K562 (cell line): Measurements from ENCODE around the gene PPP1R10. TPM values are rescaled to one million over a fixed set of nuclear protein-coding genes. Genes with fewer than 3 reads are reported as not detected.

Experiments used
- ATAC-seq: fragments of 200-7000 bp; cut with Tn5 transposase; 3 replicates; pipeline ENCODE4 v1.9.1; 2020; ENCODE audit warnings: moderate library complexity
- BruUV-seq: library from RNA; stranded (reverse); fragments of 400-500 nt; replicated peaks from 2 replicates; lab custom pipeline; 2021; lab: Mats Ljungman, UMichigan
- CTCF ChIA-PET: fragments of 300-600 bp; formaldehyde crosslinking; extraction: SDS; loops from one replicate; lab custom pipeline; 2021; ENCODE audit warnings: low intra/inter-chr PET ratio; lab: Yijun Ruan, JAX
- POLR2A ChIA-PET: fragments of 300-600, 350-650 bp; sonication (Branson Sonifier 250); formaldehyde crosslinking; extraction: SDS; loops from one replicate; lab custom pipeline; 2021; ENCODE audit warnings: antibody characterized with exemption, inconsistent platforms; lab: Yijun Ruan, JAX
- DNase-seq, 4 experiments: peaks; one replicate each; pipeline versions ENCODE4 v3.0.0 to v3.0.0-alpha.2; 2011 to 2018; ENCODE audit warnings: low spot score in 3 of 4, mixed read lengths in 3 of 4; ENCODE audit errors: extremely low read depth in 1 of 4
- FAIRE-seq: peaks from 2 replicates; lab custom pipeline; 2011; peaks lifted over from hg19 to GRCh38; lab: Jason Lieb, UNC
- H2AFZ ChIP-seq: 2 replicates; pipeline ENCODE4 v1.6.0; 2011; ENCODE audit warnings: low read depth, low read length, control low read depth, inconsistent platforms
- H3K27ac ChIP-seq: fragments of 200-600 bp; 3 replicates; pipeline ENCODE4 v1.8.0; 2011; ENCODE audit warnings: low read depth, mild to moderate bottlenecking, control low read depth, inconsistent platforms, low read length, moderate library complexity, mixed read lengths; ENCODE audit errors: extremely low read depth
- H3K27me3 ChIP-seq, 2 experiments: fragments of 300-600 bp in 1 of 2; 2 replicates in 1 of 2; 3 replicates in 1 of 2; pipeline versions ENCODE4 v1.6.0 to v1.8.0; 2011; ENCODE audit warnings: inconsistent platforms in 2 of 2, low read length in 2 of 2, mild to moderate bottlenecking in 1 of 2, mixed read lengths in 1 of 2, moderate library complexity in 1 of 2; ENCODE audit not compliant: control insufficient read depth in 2 of 2, insufficient read depth in 2 of 2
- H3K36me3 ChIP-seq: fragments of 300-600 bp; 3 replicates; pipeline ENCODE4 v1.8.0; 2011; ENCODE audit warnings: mild to moderate bottlenecking, low read length, inconsistent platforms; ENCODE audit not compliant: control insufficient read depth, insufficient read depth
- H3K4me1 ChIP-seq, 2 experiments: fragments of 200-600 bp in 1 of 2; replicated peaks in 1 of 2; 2 replicates in 1 of 2; 3 replicates in 1 of 2; pipeline versions ENCODE4 v1.5.1 to v1.8.0; 2011; ENCODE audit warnings: inconsistent platforms in 2 of 2, low read length in 2 of 2, mild to moderate bottlenecking in 1 of 2, mixed read lengths in 1 of 2, moderate library complexity in 1 of 2; ENCODE audit not compliant: control insufficient read depth in 2 of 2, insufficient read depth in 2 of 2
- H3K4me2 ChIP-seq: 2 replicates; pipeline ENCODE4 v1.6.1; 2011; ENCODE audit warnings: low read length, control low read depth, inconsistent platforms, mixed read lengths; ENCODE audit not compliant: insufficient read depth
- H3K4me3 ChIP-seq: fragments of 200-600 bp; sonication (generic), shearing (Covaris generic); 2 replicates; pipeline ENCODE4 v1.5.1; 2016; ENCODE audit warnings: control low read depth, inconsistent platforms
- H3K79me2 ChIP-seq: fragments of 200-600 bp; 3 replicates; pipeline ENCODE4 v1.8.0; 2011; ENCODE audit warnings: low read length, inconsistent platforms; ENCODE audit not compliant: control insufficient read depth, insufficient read depth
- H3K9ac ChIP-seq, 2 experiments: 2 replicates each; pipeline versions ENCODE4 v1.6.0 to v1.6.1; 2011; ENCODE audit warnings: low read depth in 2 of 2, low read length in 2 of 2, control low read depth in 1 of 2, inconsistent platforms in 1 of 2, mild to moderate bottlenecking in 1 of 2, mixed read lengths in 1 of 2; ENCODE audit not compliant: insufficient read depth in 1 of 2
- H3K9me1 ChIP-seq: one replicate; pipeline ENCODE4 v1.6.0; 2011; ENCODE audit warnings: inconsistent platforms, mild to moderate bottlenecking, low read length, moderate library complexity; ENCODE audit not compliant: control insufficient read depth, insufficient read depth
- H3K9me3 ChIP-seq: replicated peaks from 2 replicates; pipeline ENCODE4 v1.5.1; 2011; ENCODE audit warnings: low read depth, low read length, inconsistent platforms; ENCODE audit not compliant: control insufficient read depth, insufficient read depth
- H4K20me1 ChIP-seq: replicated peaks from 2 replicates; pipeline ENCODE4 v1.6.1; 2011; ENCODE audit warnings: low read length, inconsistent platforms, mixed read lengths; ENCODE audit not compliant: control insufficient read depth, insufficient read depth
- ATF7 ChIP-seq: fragments of 450-650 bp; IDR thresholded peaks from 2 replicates; pipeline ENCODE4 v1.7.1; 2014; ENCODE audit warnings: mild to moderate bottlenecking, moderate library complexity
- COPS2 ChIP-seq: fragments of 450-650 bp; conservative IDR thresholded peaks from 2 replicates; pipeline ENCODE4 v1.6.1; 2016; ENCODE audit warnings: mild to moderate bottlenecking, moderate library complexity
- CREB3 ChIP-seq: fragments of 450-650 bp; conservative IDR thresholded peaks from 2 replicates; pipeline ENCODE4 v1.6.1; 2016; ENCODE audit warnings: missing genetic modification characterization, low read depth, mild to moderate bottlenecking, missing compliant biosample characterization, moderate library complexity
- HDGF ChIP-seq: fragments of 450-650 bp; IDR thresholded peaks from 2 replicates; pipeline ENCODE4 v1.6.1; 2016
- MTF1 ChIP-seq: fragments of 250-450 bp; sonication (Bioruptor Pico); IDR thresholded peaks from 2 replicates; pipeline ENCODE4 v1.9.0; 2021; ENCODE audit warnings: moderate library complexity, mild to moderate bottlenecking, inconsistent platforms, borderline replicate concordance
- MYC ChIP-seq, 2 experiments: fragments of 250-450 bp in 1 of 2; sonication (Bioruptor Pico) in 1 of 2; IDR thresholded peaks; 2 replicates each; pipeline versions ENCODE4 v1.5.1 to v1.6.1; 2012 to 2021; ENCODE audit warnings: low read depth in 2 of 2, borderline replicate concordance in 1 of 2, improper control_type of control experiment in 1 of 2, low read length in 1 of 2, mild to moderate bottlenecking in 1 of 2, moderate library complexity in 1 of 2
- SMAD1 ChIP-seq: fragments of 150-350 bp; IDR thresholded peaks from 2 replicates; pipeline ENCODE4 v1.6.1; 2014; ENCODE audit warnings: low read length, low read depth; ENCODE audit not compliant: partially characterized antibody
- SRSF1 ChIP-seq: fragments of 200-400 bp; formaldehyde crosslinking; IDR thresholded peaks from 2 replicates; pipeline ENCODE4 v1.6.1; 2017; ENCODE audit warnings: mild to moderate bottlenecking, low read depth, low read length, moderate library complexity
- WGBS: fragments of 100-300 bp; shearing (Covaris generic); methylation state at CpG from one replicate; pipeline ENCODE4 v1.1.6; 2016; ENCODE audit warnings: low coverage, mixed read lengths; ENCODE audit not compliant: insufficient coverage; ENCODE audit errors: missing lambda C conversion rate; 5-methylcytosine and 5-hydroxymethylcytosine counted together
- in situ Hi-C: fragments of 300-500 bp; cut with MboI; formaldehyde crosslinking; loops from 4 replicates; pipeline ENCODE4 v1.15.0; 2018; ENCODE audit warnings: inconsistent platforms, mixed read lengths
- intact Hi-C: fragments of 100-400 bp; cut with micrococcal nuclease; formaldehyde crosslinking; loops from 2 replicates; pipeline ENCODE4 v1.14.2; 2022
- polyA plus RNA-seq, 8 experiments: library from polyadenylated mRNA; depleted of rRNA in 4 of 8; stranded (reverse) in 5 of 8; unstranded in 3 of 8; fragments of >200 nt; fragmentation: Nextera tagmentation in 2 of 8; fragmentation: Illumina TruSeq in 1 of 8; extraction: Ambion mirVana in 2 of 8; extraction: Trizol in 1 of 8; gene quantifications; 2 replicates each; pipeline versions ENCODE4 v1.2.1 to v1.2.3, GENCODE V29; 2011 to 2014; ENCODE audit warnings: inconsistent platforms in 1 of 8, missing spikeins in 1 of 8
- total RNA-seq, 7 experiments: library from RNA; depleted of rRNA in 6 of 7; stranded (reverse); fragments of >200 nt in 6 of 7; fragmentation: Illumina TruSeq in 2 of 7; extraction: Trizol in 2 of 7; gene quantifications; 2 replicates each; pipeline versions ENCODE4 v1.2.1 to v1.2.3, GENCODE V29; 2011 to 2021; ENCODE audit warnings: low replicate concordance in 1 of 7
- TF ChIP-seq, protein P1 (sequence below): fragments of 450-650 bp; IDR thresholded peaks from 2 replicates; pipeline ENCODE4 v1.6.1; 2017; ENCODE audit warnings: antibody characterized with exemption, mild to moderate bottlenecking

Gene PPP1R10
- total and polyA plus RNA-seq, 9 of the 15 experiments (the other 6 are each of a cell fraction or from before 2014, with no cell fraction given) = 14.1 to 65.5 (median 32.6) TPM

DNA sequence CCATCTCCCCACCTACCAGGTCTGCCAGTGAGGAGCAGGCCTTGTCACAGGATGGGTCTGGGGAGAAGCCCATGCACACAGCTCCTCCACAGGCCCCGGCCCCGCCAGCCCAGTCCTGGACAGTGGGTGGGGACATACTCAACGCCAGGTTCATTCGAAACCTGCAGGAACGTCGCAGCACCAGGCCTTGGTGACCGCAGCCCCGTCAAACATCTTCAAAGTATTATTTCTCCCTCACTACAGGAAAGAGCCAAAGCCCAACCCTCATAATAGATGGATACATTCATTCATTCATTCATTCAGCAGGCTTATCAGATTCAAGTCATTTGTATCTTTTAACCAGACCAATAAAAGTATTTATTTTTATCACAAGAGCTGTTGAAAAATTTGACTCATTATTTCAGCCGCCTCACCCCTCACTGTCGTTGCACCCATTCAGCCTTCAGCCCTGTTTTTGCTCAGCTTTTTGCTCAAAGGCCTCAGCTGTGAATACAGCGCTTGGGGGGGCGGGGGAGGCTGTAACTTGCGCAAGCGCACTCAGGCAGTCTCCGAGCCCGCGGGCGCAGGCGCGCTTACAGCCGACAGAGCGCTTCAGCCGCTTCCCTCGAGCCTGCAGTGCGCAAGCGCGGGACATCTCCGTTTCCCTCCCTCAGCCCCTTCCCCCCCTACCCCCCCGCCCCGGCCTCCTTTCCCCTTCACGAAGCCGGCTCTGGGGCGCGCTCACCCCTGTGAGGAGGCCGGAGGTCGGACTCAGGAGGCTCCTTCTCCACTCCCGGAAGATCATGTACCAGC, 29.6 kb upstream of the PPP1R10 start, which contains the start of gene C6orf136:
Gene C6orf136, plus strand, starts transcription at position 684 of the 792 bp plus-strand sequence. Its CDS starts 99 bp downstream, at position 783.
- peak within 1 kb of the TSS; percentile 75 to 99 for H3K9ac ChIP-seq
- TSS peak; percentile 67 for BruUV-seq
- WGBS = 2% methylated on average over 23 of the region's 37 CpGs
- POLR2A ChIA-PET = interaction anchor here (0.5 to 3.9 kb wide), 13 partner anchors 10 to 796 kb away, joined by 3 to 46 read pairs (median 5); partner anchors contain the start of genes MDC1 and MRPS18B
- peak within 1 kb of the TSS; percentile 90 for H2AFZ ChIP-seq
- peak within 1 kb of the TSS; percentile 68 for H3K4me3 ChIP-seq
- CTCF ChIA-PET = interaction anchor here (0.6 kb wide), 1 partner anchor 114 kb away, joined by 5 read pairs; no protein-coding TSS in a partner anchor
- no peaks in the 10 kb centered on the region for H4K20me1 ChIP-seq
- DNase-seq = peak; percentile 95 to 99 (median 98)
- H3K36me3 ChIP-seq = peaks cover 30% of the 10 kb centered on the region
- in situ Hi-C loops = no loop called here
- peak within 1 kb of the TSS; percentile 83 for H3K27ac ChIP-seq
- H3K79me2 ChIP-seq = peaks cover 44% of the 10 kb centered on the region
- intact Hi-C loops = loop anchor here (2.0 kb wide), 1 partner anchor 30 kb away; the partner anchor contains the start of genes MRPS18B and PPP1R10
- H3K4me1 ChIP-seq = peaks cover 15 to 29% of the 10 kb centered on the region in 2 experiments
- ATAC-seq = peak; percentile 87
- peak within 1 kb of the TSS; percentile 97 for H3K4me2 ChIP-seq
- peak; percentile 81 for FAIRE-seq
- no peaks in the 10 kb centered on the region for H3K27me3 ChIP-seq
- H3K9me3 ChIP-seq = no peaks in the 10 kb centered on the region
- no peaks in the 10 kb centered on the region for H3K9me1 ChIP-seq
- TF ChIP-seq CREB3 (tag) (no peak), MYC (IDR thresholded peaks at IDR 0.05; ENCODE audit: low read depth, low read length) (no peak), MYC (CRISPR knock-in tag; IDR thresholded peaks at IDR 0.05; ENCODE audit: borderline replicate concordance, low read depth) (no peak), ATF7 (peak; percentile 22; the same call in 1 of the 2 replicates), SMAD1 (no peak), MTF1 (no peak), HDGF (no peak), COPS2 (no peak), SRSF1 (no peak)
- TF ChIP-seq, protein P1, sequence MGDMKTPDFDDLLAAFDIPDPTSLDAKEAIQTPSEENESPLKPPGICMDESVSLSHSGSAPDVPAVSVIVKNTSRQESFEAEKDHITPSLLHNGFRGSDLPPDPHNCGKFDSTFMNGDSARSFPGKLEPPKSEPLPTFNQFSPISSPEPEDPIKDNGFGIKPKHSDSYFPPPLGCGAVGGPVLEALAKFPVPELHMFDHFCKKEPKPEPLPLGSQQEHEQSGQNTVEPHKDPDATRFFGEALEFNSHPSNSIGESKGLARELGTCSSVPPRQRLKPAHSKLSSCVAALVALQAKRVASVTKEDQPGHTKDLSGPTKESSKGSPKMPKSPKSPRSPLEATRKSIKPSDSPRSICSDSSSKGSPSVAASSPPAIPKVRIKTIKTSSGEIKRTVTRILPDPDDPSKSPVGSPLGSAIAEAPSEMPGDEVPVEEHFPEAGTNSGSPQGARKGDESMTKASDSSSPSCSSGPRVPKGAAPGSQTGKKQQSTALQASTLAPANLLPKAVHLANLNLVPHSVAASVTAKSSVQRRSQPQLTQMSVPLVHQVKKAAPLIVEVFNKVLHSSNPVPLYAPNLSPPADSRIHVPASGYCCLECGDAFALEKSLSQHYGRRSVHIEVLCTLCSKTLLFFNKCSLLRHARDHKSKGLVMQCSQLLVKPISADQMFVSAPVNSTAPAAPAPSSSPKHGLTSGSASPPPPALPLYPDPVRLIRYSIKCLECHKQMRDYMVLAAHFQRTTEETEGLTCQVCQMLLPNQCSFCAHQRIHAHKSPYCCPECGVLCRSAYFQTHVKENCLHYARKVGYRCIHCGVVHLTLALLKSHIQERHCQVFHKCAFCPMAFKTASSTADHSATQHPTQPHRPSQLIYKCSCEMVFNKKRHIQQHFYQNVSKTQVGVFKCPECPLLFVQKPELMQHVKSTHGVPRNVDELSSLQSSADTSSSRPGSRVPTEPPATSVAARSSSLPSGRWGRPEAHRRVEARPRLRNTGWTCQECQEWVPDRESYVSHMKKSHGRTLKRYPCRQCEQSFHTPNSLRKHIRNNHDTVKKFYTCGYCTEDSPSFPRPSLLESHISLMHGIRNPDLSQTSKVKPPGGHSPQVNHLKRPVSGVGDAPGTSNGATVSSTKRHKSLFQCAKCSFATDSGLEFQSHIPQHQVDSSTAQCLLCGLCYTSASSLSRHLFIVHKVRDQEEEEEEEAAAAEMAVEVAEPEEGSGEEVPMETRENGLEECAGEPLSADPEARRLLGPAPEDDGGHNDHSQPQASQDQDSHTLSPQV = no peak
